CD1c-positive myeloid dendritic cell (primary cell): ENCODE measurements around the gene POLR1D.

ENCODE experiments used
- DNase-seq: peaks from one replicate; pipeline ENCODE4 v3.0.0-alpha.2; 2016; ENCODE audit errors: extremely low spot score

POLR1D gene

DNA sequence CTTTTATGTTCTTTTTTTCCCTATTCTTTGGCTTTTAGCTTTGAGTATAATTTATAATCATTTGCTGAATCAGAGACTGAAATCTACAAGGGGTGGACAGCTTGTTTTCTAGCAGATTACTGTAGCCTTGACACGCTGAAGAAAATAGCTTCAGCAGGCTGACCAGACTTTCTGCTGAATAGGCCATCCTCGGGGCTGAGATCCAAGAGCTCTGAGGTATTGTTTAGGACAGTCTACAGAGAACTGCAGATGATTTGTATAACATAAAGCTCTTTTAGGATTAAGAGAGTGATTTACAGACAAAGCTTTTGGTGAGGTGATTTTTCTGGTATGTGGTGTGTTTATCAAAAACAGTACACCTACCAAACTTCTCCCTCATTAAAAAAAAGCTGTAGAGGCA lies 16.8 kb downstream of the POLR1D start:
- no peak for DNase-seq

DNA sequence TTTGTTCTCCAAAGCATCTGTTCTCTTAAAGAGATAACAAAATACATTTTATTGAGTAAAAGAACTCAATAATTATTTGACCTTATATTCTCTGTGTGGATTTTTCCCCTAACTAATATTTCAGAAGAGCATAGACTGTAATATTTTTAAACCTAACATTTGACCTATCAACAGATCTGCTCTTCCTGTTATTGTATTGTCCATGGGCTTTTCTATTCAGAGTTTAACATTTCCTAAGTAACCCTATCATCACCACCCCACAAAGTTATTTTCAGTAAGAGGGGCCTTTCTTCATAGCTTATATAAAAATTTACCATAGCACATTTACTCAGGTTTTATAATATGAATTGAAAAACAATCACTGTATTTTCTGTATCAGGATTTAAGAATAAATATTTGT lies 17.5 kb downstream of the POLR1D start:
- no peak for DNase-seq

DNA sequence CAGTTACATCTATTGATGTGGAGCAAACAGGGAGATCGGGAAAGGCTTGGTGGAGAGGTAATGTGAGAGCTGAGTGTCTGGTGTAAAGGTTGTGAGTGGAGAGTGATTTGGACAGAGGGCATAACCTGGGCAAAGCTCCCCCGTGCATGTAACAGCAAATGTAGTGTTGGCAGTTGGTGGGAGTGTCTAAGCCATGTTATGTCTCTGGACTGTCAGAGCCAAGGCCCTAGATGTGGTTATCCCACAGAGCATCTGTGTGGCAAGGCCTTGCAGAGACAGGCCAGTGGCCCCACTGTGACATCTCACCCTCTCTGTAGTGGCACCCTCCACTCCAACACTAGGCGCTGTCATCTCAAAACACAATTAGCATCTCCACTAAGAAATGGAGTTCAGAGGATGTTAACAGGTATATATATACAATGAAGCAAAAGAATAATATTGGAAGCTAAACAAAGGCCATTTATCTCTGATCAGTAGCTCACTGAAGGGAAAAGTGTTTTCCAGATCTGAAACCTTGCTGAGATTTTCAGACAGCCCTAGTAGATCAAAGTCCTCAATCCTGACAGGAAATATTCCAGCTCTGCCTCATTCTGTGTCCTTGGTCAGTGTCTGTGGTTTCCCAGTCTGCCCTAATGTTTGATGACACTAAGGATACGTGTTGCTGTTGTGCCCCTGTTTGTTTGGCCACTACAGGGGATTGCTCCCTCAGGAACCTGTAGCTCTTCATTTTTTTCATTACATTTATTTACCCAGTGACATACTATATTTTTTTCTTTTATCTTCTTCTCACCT lies 20.2 kb downstream of the POLR1D start:
- no peak for DNase-seq

DNA sequence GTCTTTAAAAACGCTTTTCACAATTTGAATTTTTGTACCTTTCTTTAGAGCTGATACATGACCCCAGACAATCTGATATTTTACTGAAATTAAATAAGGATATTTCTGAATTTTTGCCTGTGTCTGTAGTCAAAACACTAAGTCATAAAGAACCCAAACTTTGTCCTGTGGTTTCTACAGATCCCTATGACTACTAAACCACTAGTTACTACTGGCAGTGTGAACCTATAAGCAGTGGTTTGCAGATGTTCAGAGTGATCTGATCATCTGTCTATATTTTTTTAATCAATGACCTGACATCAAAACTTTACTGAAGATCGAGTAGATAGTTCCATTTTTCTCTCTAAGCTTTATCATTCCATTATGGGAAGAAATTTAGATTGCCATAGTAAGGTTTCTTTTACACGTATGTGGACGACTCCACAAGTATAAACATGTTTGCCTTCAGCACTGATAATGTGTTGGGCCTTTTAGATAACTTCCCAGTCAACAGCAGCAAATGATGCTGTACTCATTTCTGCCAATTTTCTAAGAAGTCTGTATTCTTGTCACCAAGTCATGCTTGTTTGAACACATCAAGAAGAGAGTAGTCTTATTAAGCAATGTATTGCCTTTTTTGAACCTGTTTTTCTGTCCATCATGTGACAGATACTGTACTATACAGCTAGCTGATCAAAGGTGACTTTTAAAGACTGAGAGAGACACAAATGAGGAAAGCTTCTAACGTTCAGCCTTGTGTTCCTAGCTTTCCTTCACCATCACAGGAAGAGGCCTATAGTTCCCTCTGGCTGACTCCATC lies 21.8 kb downstream of the POLR1D start:
- DNase-seq, result no peak

DNA sequence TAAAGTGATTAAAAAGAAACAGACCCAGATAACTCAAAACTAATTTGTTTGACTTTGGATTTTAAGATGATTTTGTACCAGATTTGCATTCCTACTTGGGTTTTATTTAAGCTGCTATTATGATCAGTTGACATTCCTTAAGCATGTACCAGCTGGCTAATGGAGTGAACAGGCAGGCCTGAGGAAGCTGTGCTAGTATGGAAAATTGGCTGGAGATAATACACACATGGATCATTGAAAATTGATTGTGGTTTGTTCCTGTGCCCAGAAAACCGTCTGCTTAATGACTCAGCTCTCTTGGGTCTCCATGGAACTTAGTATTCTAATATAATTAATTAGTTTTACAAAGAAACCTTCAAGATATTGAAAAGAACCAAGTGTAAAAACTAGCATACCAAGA lies 22.6 kb downstream of the POLR1D start:
- DNase-seq, result no peak

- no peak for DNase-seq
Measured at GRCh38 chr13:27650312-27650711, 28.6 kb downstream of the POLR1D start.

DNA sequence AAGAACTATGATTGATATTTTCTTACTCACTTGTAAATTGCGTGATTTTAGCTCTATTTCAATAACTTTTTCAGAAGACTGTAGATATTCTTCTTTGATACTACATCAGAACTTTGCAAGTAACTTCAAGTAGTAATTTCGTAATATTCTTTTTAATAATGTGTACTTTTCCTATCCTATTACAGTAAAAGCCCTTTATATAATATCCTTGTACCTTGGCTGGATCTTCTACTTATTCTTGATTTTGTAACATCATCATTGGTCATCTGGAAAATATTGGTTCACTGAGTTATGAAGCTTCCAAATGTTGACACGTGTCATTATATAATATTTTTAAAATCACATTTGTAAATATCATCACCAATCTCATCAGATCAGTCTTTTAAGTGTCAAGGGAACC lies 32.4 kb downstream of the POLR1D start:
- no peak for DNase-seq

GRCh38 chr13:27654816-27655215 lies 33.1 kb downstream of the POLR1D start:
- DNase-seq, result no peak

DNA sequence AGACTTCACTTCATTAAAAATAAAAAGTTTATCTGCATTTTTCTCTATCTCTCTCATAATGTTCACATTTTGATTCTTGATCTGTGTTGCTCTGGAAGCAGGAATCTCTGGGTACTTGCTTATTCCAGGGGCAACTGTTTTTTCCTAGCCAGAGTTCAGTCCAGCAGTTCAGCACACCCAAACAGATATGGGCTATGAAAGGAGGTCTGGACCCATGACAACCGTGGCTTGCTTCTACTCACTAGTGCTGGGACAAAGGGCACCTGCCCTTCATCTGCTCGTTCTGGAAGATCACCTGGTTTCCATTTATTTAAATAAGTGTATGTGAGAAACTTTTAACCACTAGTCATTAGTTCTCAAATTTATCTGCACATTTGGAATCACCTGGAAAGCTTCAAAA lies 36.0 kb downstream of the POLR1D start:
- DNase-seq, result no peak

DNA sequence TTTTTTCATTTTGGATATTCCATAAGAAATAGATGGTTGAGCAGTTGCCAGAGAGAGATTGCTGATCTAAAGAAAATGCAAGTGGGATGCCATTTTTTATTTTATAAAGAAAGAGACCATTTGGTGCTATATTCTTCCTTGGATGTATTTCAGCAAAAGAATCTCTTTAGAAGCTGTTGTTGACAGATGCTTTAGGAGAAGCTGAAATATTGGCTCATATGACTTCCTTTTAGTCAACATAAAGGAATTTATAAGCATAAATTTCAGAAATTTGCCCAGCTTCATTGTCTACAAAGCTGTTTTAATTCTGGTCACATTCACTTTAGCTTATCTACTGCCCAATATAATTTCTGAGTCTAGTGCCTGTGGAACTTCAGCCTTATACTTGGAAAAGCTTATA lies 36.9 kb downstream of the POLR1D start:
- no peak for DNase-seq

- DNase-seq, result no peak
Measured at GRCh38 chr13:27659145-27659865, 37.6 kb downstream of the POLR1D start.

- DNase-seq, result no peak
Measured at GRCh38 chr13:27660511-27660910, 38.8 kb downstream of the POLR1D start.

- DNase-seq, result no peak
Measured at GRCh38 chr13:27661017-27661416, 39.3 kb downstream of the POLR1D start.

DNA sequence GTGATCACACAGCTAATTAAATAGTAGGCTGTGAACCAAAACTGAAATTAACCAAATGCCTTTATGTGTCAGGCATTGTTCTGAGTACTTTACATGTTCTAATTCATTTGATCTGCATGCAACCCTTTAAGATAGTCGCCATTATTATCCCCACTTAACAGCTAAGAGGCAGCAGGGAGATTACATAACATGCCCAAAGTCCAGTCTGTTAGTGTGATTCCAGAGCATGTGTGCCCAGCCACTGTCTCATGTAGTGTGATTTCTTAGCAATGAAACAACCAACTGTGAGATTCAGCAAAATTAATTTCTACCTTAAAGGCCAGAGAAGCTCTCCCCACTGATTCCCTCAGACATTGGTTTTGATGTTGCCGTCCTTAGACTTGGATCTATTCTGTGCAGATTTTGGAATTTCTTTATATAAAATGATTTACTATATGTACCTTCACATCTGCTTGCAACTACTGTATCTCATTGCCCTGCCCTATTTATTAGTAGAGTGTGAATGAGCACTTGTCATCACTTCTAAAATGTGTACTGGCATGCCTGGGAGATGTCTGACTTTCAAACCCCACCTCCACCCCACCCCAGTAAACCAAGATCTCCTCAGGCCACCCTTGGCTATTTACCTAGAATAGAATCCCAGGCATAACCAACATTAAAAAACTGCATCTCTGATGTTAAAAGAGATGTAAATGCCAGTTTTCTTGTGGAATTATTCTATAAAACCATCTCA lies 41.2 kb downstream of the POLR1D start:
- no peak for DNase-seq

DNA sequence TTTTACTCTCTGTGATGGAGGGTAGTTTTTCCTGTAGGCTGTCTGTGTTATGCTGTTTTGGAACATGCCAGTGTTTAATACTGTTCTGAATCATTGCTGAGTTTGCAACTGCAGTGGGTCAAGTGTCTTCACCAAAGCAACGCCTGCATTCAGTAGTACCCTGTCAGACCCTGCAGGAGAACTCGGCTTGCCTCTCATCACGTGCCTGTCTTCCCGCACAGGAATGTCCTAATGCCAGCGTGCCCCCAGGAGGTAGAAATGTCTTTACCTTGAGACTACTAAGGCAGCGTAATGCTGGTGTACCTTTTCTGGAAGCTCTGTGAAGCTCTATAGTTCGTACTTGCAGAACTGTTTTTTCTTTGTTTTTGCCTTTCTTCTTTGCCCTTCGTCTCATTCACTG lies 42.3 kb downstream of the POLR1D start:
- no peak for DNase-seq

GRCh38 chr13:27665333-27665732 lies 43.6 kb downstream of the POLR1D start:
- no peak for DNase-seq

DNA sequence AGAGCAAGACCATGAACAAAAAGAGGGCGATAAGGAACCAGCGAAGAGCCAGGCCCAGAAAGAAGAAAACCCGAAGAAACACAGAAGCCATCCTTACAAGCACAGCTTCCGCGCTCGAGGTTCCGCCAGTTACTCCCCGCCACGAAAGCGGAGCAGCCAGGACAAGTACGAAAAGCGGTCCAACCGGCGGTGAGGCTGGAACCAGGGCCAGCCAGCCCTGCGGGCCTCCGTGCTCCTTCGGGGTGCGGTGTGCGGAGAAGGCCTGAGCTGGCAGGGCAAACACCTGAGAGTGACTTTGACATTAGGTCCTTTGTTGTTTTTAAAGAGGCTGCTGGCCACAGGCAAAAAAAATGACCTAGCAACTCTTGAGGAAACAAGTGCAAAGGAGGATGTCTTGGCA lies 44.1 kb downstream of the POLR1D start:
- no peak for DNase-seq

DNA sequence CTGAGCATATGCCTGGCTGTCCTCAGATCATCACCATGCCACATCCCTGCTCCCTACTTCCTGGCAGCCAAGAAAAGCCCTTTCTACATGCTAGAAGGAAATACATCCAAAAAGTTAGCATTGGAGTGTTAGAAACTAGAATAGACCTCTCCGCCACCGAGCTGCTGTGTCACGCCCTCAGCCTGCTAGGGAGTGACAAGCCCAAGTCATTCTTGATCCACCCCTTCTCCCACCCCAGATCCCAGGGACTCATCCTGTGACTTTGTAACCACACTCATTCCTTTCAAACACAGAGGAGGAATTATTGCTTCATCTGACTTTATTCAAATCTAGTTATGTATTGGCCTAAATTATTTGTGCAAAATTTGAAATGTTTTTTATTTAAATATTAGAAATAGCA lies 45.3 kb downstream of the POLR1D start:
- DNase-seq, result no peak

DNA sequence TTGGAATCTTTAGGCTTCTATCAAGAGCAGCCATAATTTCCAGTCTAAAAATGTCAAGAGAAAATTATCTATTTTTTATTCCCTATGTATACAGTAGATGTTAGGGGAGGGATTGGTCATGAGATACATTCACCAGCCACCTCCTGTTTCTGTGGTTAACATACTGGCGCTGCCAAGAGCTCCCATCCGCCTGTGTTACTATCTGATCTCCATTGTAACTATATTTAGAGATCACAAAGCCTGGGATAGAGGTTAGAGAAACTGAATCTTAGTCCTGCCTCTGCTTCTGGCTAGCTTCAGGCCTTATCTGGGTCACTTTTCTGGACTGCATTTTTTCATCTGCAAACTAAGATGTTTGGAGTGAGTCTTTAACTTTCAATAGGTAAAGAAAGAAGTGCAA lies 46.3 kb downstream of the POLR1D start:
- DNase-seq, result no peak

DNA sequence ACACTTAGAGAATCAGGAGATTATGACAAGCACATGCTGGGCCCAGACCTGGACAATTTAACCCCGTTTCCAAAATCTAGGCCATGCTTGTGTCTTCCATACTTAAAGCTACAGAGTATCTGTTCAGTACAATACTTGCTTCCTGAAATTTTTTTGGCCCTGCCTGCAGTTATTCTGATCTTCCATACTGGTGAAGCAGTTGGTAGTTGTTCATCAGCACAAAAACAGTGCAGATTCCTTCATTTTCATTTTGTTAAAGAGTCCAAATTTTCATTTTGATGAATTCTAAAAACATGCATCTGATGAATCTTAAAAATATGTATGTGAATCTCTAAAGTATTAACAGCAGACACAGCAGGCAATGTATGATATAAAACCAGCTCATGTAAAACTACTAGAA lies 49.2 kb downstream of the POLR1D start:
- no peak for DNase-seq

DNA sequence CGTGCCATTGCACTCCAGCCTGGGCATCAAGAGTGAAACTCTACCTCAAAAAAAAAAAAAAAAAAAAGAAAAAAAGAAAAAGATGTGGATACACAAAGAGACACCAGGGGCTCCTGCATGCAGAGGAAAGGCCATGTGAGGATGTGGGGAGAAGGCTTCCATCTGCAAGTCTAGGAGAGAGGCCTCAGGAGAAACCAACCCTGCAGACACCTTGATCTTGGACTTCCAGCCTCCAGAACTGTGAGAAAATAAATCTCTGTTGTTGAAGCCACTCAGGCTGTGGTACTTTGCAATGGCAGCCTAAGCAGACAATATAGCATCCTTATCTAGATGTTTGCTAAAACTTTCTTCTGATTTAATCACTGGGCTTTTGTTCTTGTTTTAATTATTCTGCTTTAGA lies 50.3 kb downstream of the POLR1D start:
- DNase-seq, result no peak
